ENCODE measurements around the gene CPT1B. TPM values are rescaled to one million over a fixed set of nuclear protein-coding genes. Genes with fewer than 3 reads are reported as not detected.

Gene CPT1B
- total RNA-seq, 1 experiment from 2014 or later = 19.2 TPM

- CTCF ChIA-PET = interaction anchor here (2.2 kb wide), 1 partner anchor 14 kb away, joined by 19 read pairs; no protein-coding TSS in a partner anchor
- BruUV-seq (replicated peaks) = TSS peak; percentile 80
- no peak for TF ChIP-seq CTCF (conservative IDR thresholded peaks at IDR 0.05; ENCODE audit: low read depth, low read length)
- no peak for TF ChIP-seq EZH2 (IDR thresholded peaks at IDR 0.05; ENCODE audit: borderline replicate concordance, low read depth, low read length, poor library complexity, severe bottlenecking)
- Histone ChIP-seq H3K27me3 (replicated peaks; ENCODE audit: insufficient read depth, low read depth, low read length, poor library complexity) (peaks cover 1% of the 10 kb centered on the region), H3K36me3 (ENCODE audit: insufficient read depth, low read length, poor library complexity, severe bottlenecking) (peaks cover 41% of the 10 kb centered on the region), H3K4me1 (ENCODE audit: insufficient read depth, low read length, poor library complexity, severe bottlenecking) (peaks cover 14% of the 10 kb centered on the region), H3K27ac (ENCODE audit: low read depth, low read length, poor library complexity, severe bottlenecking) (peak overlapping the region; percentile 90), H3K9me3 (ENCODE audit: low read depth, low read length, poor library complexity, severe bottlenecking) (no peaks in the 10 kb centered on the region), H3K4me3 (ENCODE audit: low read depth, low read length, poor library complexity, severe bottlenecking) (peak overlapping the region; percentile 65)
- intact Hi-C loops (cut with micrococcal nuclease; ENCODE audit: unreplicated experiment) = no loop called here
- DNase-seq (ENCODE audit: low spot score) = no peak
- POLR2A ChIA-PET (ENCODE audit: low non-redundant PET) = no interaction called here
Measured at GRCh38 chr22:50524676-50525103, 53.5 kb downstream of the CPT1B start.

GRCh38 chr22:50523806-50524675, 54.2 kb downstream of the CPT1B start:
- DNase-seq (ENCODE audit: low spot score) = no peak
- POLR2A ChIA-PET (ENCODE audit: low non-redundant PET) = no interaction called here
- Histone ChIP-seq H3K27ac (ENCODE audit: low read depth, low read length, poor library complexity, severe bottlenecking) (peak overlapping the region; percentile 90), H3K4me3 (ENCODE audit: low read depth, low read length, poor library complexity, severe bottlenecking) (peak overlapping the region; percentile 65), H3K4me1 (ENCODE audit: insufficient read depth, low read length, poor library complexity, severe bottlenecking) (peaks cover 14% of the 10 kb centered on the region), H3K27me3 (replicated peaks; ENCODE audit: insufficient read depth, low read depth, low read length, poor library complexity) (no peaks in the 10 kb centered on the region), H3K9me3 (ENCODE audit: low read depth, low read length, poor library complexity, severe bottlenecking) (no peaks in the 10 kb centered on the region), H3K36me3 (ENCODE audit: insufficient read depth, low read length, poor library complexity, severe bottlenecking) (peaks cover 47% of the 10 kb centered on the region)
- TF ChIP-seq CTCF (conservative IDR thresholded peaks at IDR 0.05; ENCODE audit: low read depth, low read length) (no peak), EZH2 (IDR thresholded peaks at IDR 0.05; ENCODE audit: borderline replicate concordance, low read depth, low read length, poor library complexity, severe bottlenecking) (no peak)
- CTCF ChIA-PET = interaction anchor here (2.2 kb wide), 1 partner anchor 15 kb away, joined by 19 read pairs; no protein-coding TSS in a partner anchor
- intact Hi-C loops (cut with micrococcal nuclease; ENCODE audit: unreplicated experiment) = no loop called here
- BruUV-seq (replicated peaks) = no TSS peak

GRCh38 chr22:50523458-50523805, 54.8 kb downstream of the CPT1B start:
- no peak for TF ChIP-seq EZH2 (IDR thresholded peaks at IDR 0.05; ENCODE audit: borderline replicate concordance, low read depth, low read length, poor library complexity, severe bottlenecking)
- TF ChIP-seq CTCF (conservative IDR thresholded peaks at IDR 0.05; ENCODE audit: low read depth, low read length) = no peak
- Histone ChIP-seq H3K4me1 (ENCODE audit: insufficient read depth, low read length, poor library complexity, severe bottlenecking) (peaks cover 14% of the 10 kb centered on the region), H3K4me3 (ENCODE audit: low read depth, low read length, poor library complexity, severe bottlenecking) (no peak overlapping the region), H3K36me3 (ENCODE audit: insufficient read depth, low read length, poor library complexity, severe bottlenecking) (peaks cover 53% of the 10 kb centered on the region), H3K27ac (ENCODE audit: low read depth, low read length, poor library complexity, severe bottlenecking) (no peak overlapping the region), H3K9me3 (ENCODE audit: low read depth, low read length, poor library complexity, severe bottlenecking) (no peaks in the 10 kb centered on the region), H3K27me3 (replicated peaks; ENCODE audit: insufficient read depth, low read depth, low read length, poor library complexity) (no peaks in the 10 kb centered on the region)
- ChIA-PET POLR2A (ENCODE audit: low non-redundant PET) (no interaction called here), CTCF (no interaction called here)
- intact Hi-C loops (cut with micrococcal nuclease; ENCODE audit: unreplicated experiment) = no loop called here
- DNase-seq (ENCODE audit: low spot score) = no peak
- BruUV-seq (replicated peaks) = no TSS peak
